ENCODE results near the gene SPHK2.

SPHK2 gene

DNA sequence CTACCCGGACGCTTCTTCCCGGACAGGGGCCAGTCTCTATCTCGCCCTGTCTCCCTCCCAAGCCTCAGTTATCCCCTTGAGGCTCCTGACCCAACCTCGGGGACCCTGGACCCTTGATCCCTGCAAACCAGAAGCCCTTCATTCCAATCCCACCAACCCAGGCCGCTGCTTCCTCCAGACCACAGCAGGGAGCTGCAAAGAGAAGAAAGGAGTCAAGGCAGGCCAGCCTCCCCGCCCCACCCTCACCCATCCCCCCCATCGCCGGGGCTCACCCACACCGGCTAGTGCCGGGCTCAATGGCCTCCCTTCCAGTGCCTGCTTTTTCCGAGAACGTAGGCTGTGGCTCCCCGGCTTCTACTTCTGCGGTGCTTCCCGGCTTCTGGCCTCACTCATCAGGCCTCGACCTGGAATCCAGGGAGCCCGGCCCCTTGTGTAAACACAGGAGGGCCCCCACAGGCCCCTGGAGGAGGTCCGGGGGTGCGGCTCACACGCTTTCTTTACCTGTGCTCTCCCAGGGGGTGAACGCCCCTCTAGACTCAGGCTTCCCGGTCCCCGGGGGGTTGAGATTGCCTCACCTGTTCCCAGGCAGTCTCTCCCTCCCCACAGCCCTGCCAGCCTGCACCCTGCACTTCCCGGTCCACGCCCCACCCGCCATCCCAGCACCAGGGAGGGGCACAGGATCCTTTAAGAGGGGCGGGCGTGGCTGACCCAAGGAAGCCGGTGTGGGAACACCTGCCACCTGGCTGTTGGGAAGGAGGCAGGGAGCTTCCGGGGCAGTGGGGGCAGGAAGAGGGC is 4.7 kb upstream of the SPHK2 start, which contains the start of gene FAM83E:
Gene FAM83E (minus strand): TSS at position 641 of the 795 bp plus-strand sequence. CDS start 1,704 bp downstream, outside the sequence.
- Histone ChIP-seq H3K27ac (ENCODE audit: low read depth, low read length) (peak within 1 kb of the TSS; percentile 92), H3K9ac (ENCODE audit: low read depth in 1 of 2, low read length in 2 of 2) (peak within 1 kb of the TSS; percentile 92 to 98), H3K4me3 (ENCODE audit: low read depth in 1 of 2, low read length in 2 of 2) (peak within 1 kb of the TSS; percentile 75 to 97), H3K27me3 (ENCODE audit: control insufficient read depth in 1 of 2, insufficient read depth in 2 of 2, low read length in 2 of 2) (no peaks in the 10 kb centered on the region), H3K4me1 (ENCODE audit: control insufficient read depth in 1 of 2, insufficient read depth in 2 of 2, low read length in 2 of 2) (peaks cover 33 to 53% of the 10 kb centered on the region in 2 donors), H3K9me3 (ENCODE audit: control insufficient read depth in 1 of 2, low read length in 2 of 2) (no peaks in the 10 kb centered on the region), H3K36me3 (ENCODE audit: control insufficient read depth in 1 of 2, insufficient read depth in 2 of 2, low read length in 2 of 2) (peaks cover 24 to 42% of the 10 kb centered on the region in 2 donors)

GRCh38 chr19:48615231-48616040 is 3.9 kb upstream of the SPHK2 start:
- H3K27ac ChIP-seq (ENCODE audit: low read depth, low read length): peak overlapping the region; percentile 92
- peak overlapping the region; percentile 21 to 97 for H3K4me3 ChIP-seq (ENCODE audit: low read depth in 1 of 2, low read length in 2 of 2)
- no peaks in the 10 kb centered on the region for H3K27me3 ChIP-seq (ENCODE audit: control insufficient read depth in 1 of 2, insufficient read depth in 2 of 2, low read length in 2 of 2)
- H3K36me3 ChIP-seq (ENCODE audit: control insufficient read depth in 1 of 2, insufficient read depth in 2 of 2, low read length in 2 of 2): peaks cover 24 to 41% of the 10 kb centered on the region in 2 donors
- no peaks in the 10 kb centered on the region for H3K9me3 ChIP-seq (ENCODE audit: control insufficient read depth in 1 of 2, low read length in 2 of 2)
- H3K4me1 ChIP-seq (ENCODE audit: control insufficient read depth in 1 of 2, insufficient read depth in 2 of 2, low read length in 2 of 2): peaks cover 38 to 56% of the 10 kb centered on the region in 2 donors
- peak overlapping the region; percentile 55 to 84 for H3K9ac ChIP-seq (ENCODE audit: low read depth in 1 of 2, low read length in 2 of 2)

- peaks cover 38 to 56% of the 10 kb centered on the region in 2 donors for H3K4me1 ChIP-seq (ENCODE audit: control insufficient read depth in 1 of 2, insufficient read depth in 2 of 2, low read length in 2 of 2)
Measured at GRCh38 chr19:48616041-48616436, 3.3 kb upstream of the SPHK2 start.

GRCh38 chr19:48616491-48617056 is 2.7 kb upstream of the SPHK2 start:
- H3K4me1 ChIP-seq (ENCODE audit: control insufficient read depth in 1 of 2, insufficient read depth in 2 of 2, low read length in 2 of 2): peaks cover 38 to 56% of the 10 kb centered on the region in 2 donors
- H3K36me3 ChIP-seq (ENCODE audit: control insufficient read depth in 1 of 2, insufficient read depth in 2 of 2, low read length in 2 of 2): peaks cover 24 to 36% of the 10 kb centered on the region in 2 donors
- peak overlapping the region; percentile 76 to 97 for H3K4me3 ChIP-seq (ENCODE audit: low read depth in 1 of 2, low read length in 2 of 2)
- peak overlapping the region; percentile 84 to 98 for H3K9ac ChIP-seq (ENCODE audit: low read depth in 1 of 2, low read length in 2 of 2)
- H3K9me3 ChIP-seq (ENCODE audit: control insufficient read depth in 1 of 2, low read length in 2 of 2): no peaks in the 10 kb centered on the region
- no peak overlapping the region for H3K27ac ChIP-seq (ENCODE audit: low read depth, low read length)
- no peaks in the 10 kb centered on the region for H3K27me3 ChIP-seq (ENCODE audit: control insufficient read depth in 1 of 2, insufficient read depth in 2 of 2, low read length in 2 of 2)

More at GRCh38 chr19:48616041-48616436, 3.3 kb upstream of the SPHK2 start:
- Histone ChIP-seq H3K27me3 (ENCODE audit: control insufficient read depth in 1 of 2, insufficient read depth in 2 of 2, low read length in 2 of 2) (no peaks in the 10 kb centered on the region), H3K36me3 (ENCODE audit: control insufficient read depth in 1 of 2, insufficient read depth in 2 of 2, low read length in 2 of 2) (peaks cover 24 to 37% of the 10 kb centered on the region in 2 donors), H3K9ac (ENCODE audit: low read depth in 1 of 2, low read length in 2 of 2) (peak overlapping the region; percentile 84 to 98), H3K27ac (ENCODE audit: low read depth, low read length) (no peak overlapping the region), H3K9me3 (ENCODE audit: control insufficient read depth in 1 of 2, low read length in 2 of 2) (no peaks in the 10 kb centered on the region), H3K4me3 (ENCODE audit: low read depth in 1 of 2, low read length in 2 of 2) (peak overlapping the region; percentile 76 to 97)

GRCh38 chr19:48617146-48617937 is 2.0 kb upstream of the SPHK2 start:
- Histone ChIP-seq H3K27ac (ENCODE audit: low read depth, low read length) (peak overlapping the region; percentile 39), H3K9ac (ENCODE audit: low read depth in 1 of 2, low read length in 2 of 2) (peak overlapping the region; percentile 84 to 98), H3K27me3 (ENCODE audit: control insufficient read depth in 1 of 2, insufficient read depth in 2 of 2, low read length in 2 of 2) (no peaks in the 10 kb centered on the region), H3K4me1 (ENCODE audit: control insufficient read depth in 1 of 2, insufficient read depth in 2 of 2, low read length in 2 of 2) (peaks cover 38 to 51% of the 10 kb centered on the region in 2 donors), H3K36me3 (ENCODE audit: control insufficient read depth in 1 of 2, insufficient read depth in 2 of 2, low read length in 2 of 2) (peaks cover 24 to 31% of the 10 kb centered on the region in 2 donors), H3K9me3 (ENCODE audit: control insufficient read depth in 1 of 2, low read length in 2 of 2) (no peaks in the 10 kb centered on the region), H3K4me3 (ENCODE audit: low read depth in 1 of 2, low read length in 2 of 2) (peak overlapping the region; percentile 76 to 97)

DNA sequence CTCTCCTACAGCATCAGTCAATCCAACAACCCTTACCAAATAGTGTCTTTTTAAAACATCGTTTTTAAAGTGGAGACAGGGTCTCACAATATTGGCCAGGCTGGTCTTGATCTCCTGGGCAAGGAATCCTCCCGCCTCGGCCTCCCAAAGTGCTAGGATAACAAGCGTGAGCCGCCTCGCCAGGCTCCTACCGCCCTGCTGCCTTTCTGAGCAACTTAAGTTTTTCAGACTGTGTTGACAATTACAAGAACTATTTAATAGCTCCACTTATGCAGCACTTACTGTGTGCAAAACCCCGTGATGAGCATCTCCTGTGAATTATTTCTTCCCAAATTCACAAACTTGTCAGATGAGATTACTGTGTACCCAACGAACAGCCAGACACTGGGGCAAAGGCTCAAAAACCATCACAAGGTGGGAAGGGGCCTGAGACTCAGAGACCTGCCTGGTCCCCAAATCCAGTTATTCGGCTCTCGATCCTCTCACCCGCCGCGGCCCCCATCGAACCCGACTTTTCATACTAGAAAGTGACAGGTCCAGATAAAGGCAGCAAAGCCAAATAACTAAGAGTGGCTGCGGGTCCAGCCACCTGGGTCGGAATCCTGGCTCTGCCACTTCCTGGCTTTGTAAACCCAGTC is 909 bp upstream of the SPHK2 start:
- Histone ChIP-seq H3K4me3 (ENCODE audit: low read depth in 1 of 2, low read length in 2 of 2) (peak overlapping the region; percentile 76 to 97), H3K9ac (ENCODE audit: low read depth in 1 of 2, low read length in 2 of 2) (peak overlapping the region; percentile 84 to 98), H3K9me3 (ENCODE audit: control insufficient read depth in 1 of 2, low read length in 2 of 2) (no peaks in the 10 kb centered on the region), H3K36me3 (ENCODE audit: control insufficient read depth in 1 of 2, insufficient read depth in 2 of 2, low read length in 2 of 2) (peaks cover 24 to 31% of the 10 kb centered on the region in 2 donors), H3K4me1 (ENCODE audit: control insufficient read depth in 1 of 2, insufficient read depth in 2 of 2, low read length in 2 of 2) (peaks cover 41 to 49% of the 10 kb centered on the region in 2 donors), H3K27ac (ENCODE audit: low read depth, low read length) (peak overlapping the region; percentile 91), H3K27me3 (ENCODE audit: control insufficient read depth in 1 of 2, insufficient read depth in 2 of 2, low read length in 2 of 2) (no peaks in the 10 kb centered on the region)

DNA sequence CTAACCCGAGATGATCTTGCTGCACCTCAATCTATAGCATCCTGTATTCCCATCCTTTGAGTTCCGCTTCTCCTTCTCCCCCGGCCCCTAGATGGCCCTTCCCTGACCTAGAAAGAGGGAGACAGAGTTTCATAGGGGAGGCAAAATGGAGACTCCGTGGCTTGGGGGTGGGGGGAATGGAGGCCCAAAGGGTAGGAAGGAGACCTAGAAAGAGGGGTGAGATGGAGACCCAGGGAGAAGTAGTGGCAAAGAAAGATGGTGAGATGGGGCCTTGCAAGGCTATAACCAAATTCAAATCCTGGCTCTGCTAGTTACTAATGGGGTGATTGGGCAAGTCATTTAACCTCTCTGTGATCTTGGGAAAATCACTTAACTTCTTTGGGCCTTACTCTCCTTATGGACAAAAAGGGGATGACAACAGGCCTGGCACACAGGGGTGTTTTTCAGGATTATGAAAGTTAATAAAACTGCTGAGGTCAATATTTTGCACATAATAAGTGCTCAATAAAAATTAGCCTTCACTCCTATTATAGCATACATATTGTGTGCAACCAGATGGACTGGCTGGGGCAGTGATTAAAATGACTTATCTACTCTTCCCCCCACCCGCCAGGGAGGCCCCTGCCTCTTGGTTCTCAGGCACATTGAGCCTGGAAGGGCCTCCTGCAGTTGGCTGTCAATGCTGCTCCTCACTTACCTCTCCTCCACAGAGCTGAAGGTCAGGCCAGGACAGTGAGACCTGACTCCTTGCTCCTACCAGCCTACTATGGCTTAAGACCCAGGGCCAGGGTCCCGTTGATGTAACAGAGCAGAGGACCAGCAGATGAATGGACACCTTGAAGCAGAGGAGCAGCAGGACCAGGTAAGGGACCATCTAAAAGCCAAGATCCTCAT is 633 bp downstream of the SPHK2 start:
- H3K4me3 ChIP-seq (ENCODE audit: low read depth in 1 of 2, low read length in 2 of 2): peak overlapping the region; percentile 68 to 76
- peaks cover 24 to 31% of the 10 kb centered on the region in 2 donors for H3K36me3 ChIP-seq (ENCODE audit: control insufficient read depth in 1 of 2, insufficient read depth in 2 of 2, low read length in 2 of 2)
- H3K9me3 ChIP-seq (ENCODE audit: control insufficient read depth in 1 of 2, low read length in 2 of 2): no peaks in the 10 kb centered on the region
- H3K9ac ChIP-seq (ENCODE audit: low read depth in 1 of 2, low read length in 2 of 2): peak overlapping the region; percentile 59 to 85
- peaks cover 46 to 48% of the 10 kb centered on the region in 2 donors for H3K4me1 ChIP-seq (ENCODE audit: control insufficient read depth in 1 of 2, insufficient read depth in 2 of 2, low read length in 2 of 2)
- H3K27ac ChIP-seq (ENCODE audit: low read depth, low read length): peak overlapping the region; percentile 91
- H3K27me3 ChIP-seq (ENCODE audit: control insufficient read depth in 1 of 2, insufficient read depth in 2 of 2, low read length in 2 of 2): no peaks in the 10 kb centered on the region

DNA sequence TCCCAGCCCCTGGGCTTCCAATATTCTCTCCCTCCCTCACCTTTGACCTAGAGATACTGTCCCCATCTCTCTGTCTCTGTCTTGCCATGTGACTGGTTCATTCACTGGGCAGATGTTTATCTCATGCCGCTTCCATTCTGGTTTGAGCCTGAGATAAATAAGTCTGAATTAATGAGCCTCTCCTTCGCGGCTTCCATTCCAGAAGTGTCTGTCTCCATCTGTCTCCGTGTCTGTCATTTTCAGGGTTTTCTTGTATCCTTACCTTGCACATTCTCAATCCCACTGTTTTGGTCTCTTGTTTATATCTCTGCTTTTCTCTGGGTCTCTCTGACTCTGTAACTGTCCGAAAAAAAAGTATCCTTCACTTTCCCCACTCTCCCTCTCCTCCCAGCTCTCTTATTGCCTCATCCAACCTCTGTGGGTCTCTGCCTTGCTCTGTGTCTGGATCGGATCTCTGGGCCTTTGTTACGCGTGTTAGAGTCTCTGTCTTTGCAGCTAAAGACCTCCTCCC is 4.3 kb downstream of the SPHK2 start:
- no peaks in the 10 kb centered on the region for H3K27me3 ChIP-seq (ENCODE audit: control insufficient read depth in 1 of 2, insufficient read depth in 2 of 2, low read length in 2 of 2)
- peak overlapping the region; percentile 37 to 67 for H3K4me3 ChIP-seq (ENCODE audit: low read depth in 1 of 2, low read length in 2 of 2)
- H3K4me1 ChIP-seq (ENCODE audit: control insufficient read depth in 1 of 2, insufficient read depth in 2 of 2, low read length in 2 of 2): peaks cover 26 to 33% of the 10 kb centered on the region in 2 donors
- H3K9ac ChIP-seq (ENCODE audit: low read depth in 1 of 2, low read length in 2 of 2): peak overlapping the region; percentile 8 to 41
- peak overlapping the region; percentile 73 for H3K27ac ChIP-seq (ENCODE audit: low read depth, low read length)
- no peaks in the 10 kb centered on the region for H3K9me3 ChIP-seq (ENCODE audit: control insufficient read depth in 1 of 2, low read length in 2 of 2)
- H3K36me3 ChIP-seq (ENCODE audit: control insufficient read depth in 1 of 2, insufficient read depth in 2 of 2, low read length in 2 of 2): peaks cover 0 to 7% of the 10 kb centered on the region in 2 donors

Measured in duodenal mucosa (tissue), 2 donors.